Activated T-helper 1 cell treated with Interleukin-2 at 50 U/mL for 16 hours (primary cell): ENCODE results near the gene SRD5A2.
"Not testable (repeated sequence)": the region's sequence is repeated elsewhere in the genome, so short reads cannot be mapped to it uniquely, and the experiment has no call there.

ENCODE experiments used
- DNase-seq: peaks from one replicate; pipeline ENCODE4 v3.0.0-alpha.2; 2020; ENCODE audit warnings: low read depth

Gene SRD5A2

DNA sequence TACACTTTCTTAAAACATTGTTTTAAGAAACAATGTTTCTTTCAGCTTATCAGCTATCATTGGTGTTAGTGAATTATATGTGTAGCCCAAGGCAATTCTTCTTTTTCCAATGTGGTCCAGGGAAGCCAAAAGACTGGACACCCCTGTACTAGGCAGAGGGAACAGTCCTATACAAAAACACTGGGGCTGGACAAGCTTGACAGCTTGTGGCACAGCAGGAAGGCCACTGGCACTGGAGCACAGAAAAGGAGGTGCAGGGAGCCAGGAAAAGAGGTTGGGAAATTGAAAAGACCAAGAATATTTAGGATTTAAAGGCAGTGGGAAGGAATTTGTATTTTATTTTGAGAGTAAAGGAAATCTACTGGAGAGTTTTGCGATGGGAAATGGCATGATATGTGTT, 47.7 kb downstream of the SRD5A2 start:
- DNase-seq = no peak

DNA sequence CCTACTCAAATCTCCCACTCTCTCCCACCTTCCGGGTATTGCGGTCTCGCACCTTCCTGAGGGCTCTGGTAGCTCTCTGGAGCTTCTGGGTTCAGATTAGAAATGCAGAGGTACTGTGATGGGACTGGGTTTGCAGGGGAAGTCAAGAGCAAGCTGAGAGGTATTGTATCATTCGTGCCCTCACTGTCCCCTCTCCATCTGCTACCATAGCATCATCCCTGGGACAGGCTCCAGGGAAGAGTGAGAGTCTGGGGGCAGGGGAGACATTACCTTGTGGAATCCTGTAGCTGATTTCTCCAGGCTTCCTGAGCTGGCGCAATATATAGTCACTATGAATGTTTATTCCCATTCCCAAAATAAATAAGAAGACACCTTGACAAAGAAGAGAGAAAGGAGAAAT, 49.6 kb downstream of the SRD5A2 start:
- DNase-seq = no peak

DNA sequence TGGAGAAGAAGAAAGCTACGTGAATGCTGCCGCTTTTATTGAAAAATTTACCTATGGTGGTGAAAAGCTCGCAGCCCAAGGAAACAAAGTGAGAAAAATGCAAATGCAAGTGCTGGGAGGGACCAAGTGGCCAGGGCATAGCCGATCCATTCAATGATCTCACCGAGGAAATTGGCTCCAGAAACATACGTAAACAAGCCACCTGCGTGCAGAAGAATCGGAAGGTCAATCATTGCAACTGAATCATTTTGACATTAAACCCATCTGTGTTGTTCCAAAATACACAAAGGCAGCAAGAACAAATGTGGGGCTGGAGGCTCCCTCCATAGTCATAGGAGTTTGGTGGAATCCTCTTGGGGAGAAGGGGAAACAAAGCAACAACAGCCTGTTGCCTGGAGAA, 51.5 kb downstream of the SRD5A2 start:
- DNase-seq = no peak

DNA sequence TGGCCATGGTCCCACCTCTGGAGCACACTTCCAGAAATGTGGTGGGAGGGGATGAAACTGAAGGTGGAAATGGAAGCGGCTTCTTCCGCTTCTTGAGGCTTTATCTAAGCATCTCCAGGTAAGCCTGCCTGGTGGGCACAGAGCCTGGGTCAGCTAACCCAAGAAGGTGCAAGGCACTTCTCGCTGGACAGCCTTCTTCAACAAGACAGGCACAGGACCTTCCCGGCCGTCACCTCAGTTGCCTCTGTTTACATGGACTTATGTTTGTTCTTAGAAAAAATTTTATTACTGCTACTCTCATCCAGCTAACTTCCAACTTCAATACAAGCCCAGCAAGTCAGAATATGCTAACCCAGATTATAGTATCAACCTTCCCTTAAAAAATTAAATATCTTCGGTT, 51.9 kb downstream of the SRD5A2 start:
- no peak for DNase-seq

GRCh38 chr2:31526946-31527732, 53.6 kb downstream of the SRD5A2 start:
- no peak for DNase-seq

GRCh38 chr2:31525876-31526275, 54.9 kb downstream of the SRD5A2 start:
- no peak for DNase-seq

- no peak for DNase-seq
Measured at GRCh38 chr2:31524592-31524991, 56.1 kb downstream of the SRD5A2 start.

DNA sequence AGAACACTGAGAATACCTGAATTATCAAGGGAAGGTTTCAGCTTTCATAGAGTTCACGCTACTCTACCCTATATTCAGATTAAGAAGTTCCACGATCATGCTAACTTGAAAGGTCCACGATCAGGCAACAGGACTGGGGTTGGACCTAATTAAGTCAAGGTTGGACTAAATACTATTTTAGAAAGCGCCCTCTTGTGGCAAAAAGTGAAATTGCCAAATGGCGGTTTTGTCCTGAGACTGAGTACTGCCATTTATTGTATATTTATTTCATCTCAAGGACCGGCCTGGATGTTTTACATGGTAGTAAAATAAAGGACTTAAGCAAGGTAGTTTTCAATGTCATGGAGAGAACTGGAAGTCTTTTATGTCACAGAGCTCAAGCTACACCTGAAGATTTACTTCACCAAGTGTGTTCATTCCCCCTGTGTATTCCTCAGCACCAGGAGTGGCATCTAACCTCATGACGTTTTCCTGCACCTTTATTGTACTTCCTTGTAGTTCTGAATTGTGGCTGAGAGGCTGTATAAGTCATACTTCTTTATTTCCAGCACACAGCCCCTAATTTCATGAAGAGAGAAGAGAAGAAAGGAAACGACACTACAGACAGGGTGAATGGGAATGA, 56.8 kb downstream of the SRD5A2 start:
- no peak for DNase-seq

DNA sequence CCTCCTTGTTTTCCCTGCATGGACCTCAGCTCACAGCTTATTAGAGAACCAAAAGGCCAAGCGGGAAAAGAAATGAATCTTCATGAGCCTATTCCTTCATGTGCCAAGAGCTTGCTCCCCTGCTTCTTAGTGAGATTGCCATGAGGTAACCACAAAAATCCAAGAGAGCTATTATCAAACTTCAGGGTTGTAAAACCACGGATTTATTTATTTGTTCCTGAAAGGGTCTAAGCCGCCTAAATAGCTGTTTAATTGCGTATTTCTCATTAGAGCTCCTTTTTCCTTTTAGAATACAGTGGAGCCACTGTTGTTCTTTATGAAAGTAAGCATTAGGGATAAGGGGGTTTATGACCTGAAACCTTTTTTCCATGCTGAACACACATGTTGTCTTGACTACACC, 58.0 kb downstream of the SRD5A2 start:
- DNase-seq = no peak

DNA sequence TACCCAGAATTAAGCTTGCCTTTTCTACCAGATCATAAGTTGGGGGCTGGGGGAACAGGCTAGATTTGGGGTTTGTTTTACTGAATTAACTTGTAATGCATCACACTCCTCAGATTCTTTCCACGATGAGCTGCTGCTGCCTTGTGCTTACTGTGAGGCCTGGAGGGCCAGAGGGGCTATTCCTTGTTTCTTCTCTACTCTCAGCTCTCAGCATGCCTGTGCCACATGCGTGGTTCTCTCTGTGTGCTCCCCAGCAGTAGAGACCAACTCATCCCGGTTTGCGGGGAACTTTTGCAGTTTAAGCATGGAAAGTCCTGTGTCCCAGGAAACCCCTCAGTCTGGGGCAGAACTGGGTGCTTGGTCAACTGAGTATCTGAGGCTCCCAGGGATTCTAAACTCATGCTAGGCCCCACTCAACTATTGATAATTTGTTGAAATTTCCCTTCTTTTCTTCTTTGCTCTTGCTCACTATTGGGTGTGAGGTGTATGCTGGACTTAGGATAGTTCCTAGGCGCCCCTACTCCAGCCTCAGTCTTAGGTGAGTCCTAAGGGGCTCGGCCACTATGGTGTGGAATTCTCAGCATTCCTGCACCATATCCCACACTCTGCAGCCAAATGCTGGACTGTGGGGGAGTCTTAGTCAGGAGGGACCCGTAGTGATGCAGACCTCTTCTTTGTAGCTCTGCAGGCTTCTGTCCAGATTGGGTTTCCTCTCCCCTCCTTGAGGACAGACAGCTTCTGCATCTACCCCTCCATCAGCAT, 63.1 kb downstream of the SRD5A2 start:
- no peak for DNase-seq

- no peak for DNase-seq
Measured at GRCh38 chr2:31515586-31515985, 65.2 kb downstream of the SRD5A2 start.

DNA sequence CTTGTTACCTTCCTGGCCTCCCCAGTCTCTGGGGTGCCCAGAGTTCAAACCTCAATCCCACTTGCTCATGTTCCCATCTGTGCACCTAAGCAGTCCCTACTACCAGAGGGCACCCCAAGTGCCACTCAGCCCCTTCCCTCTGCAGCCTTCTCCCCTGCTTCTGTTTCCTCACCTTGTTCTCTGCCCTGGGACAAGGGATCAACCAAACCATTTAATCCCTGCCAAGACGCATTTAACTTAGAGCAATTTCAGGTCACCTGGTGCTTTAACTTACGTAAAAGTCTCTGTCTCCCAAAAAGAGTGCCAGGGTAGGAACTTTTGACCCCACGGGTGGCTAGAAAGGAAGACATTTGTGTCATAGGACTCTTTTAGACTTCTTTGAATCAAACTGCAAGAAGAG, 67.2 kb downstream of the SRD5A2 start:
- no peak for DNase-seq

DNA sequence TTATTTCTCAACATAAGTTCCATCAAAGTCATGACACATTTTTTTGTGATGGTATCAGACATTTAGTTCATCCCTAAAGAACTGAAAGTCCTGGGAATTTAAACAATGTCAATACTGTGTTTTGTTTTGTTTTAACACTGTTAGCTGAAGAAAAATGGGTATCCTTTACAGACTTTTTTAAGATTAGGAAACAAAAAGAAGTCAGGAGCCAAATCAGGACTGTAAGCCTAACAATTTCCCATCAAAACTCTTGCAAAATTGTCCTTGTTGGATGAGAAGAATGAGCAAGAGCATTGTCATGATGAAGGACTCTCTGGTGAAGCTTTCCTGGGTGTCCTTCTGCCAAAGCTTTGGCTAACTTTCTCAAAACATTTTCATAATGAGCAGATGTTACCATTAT, 69.4 kb downstream of the SRD5A2 start:
- DNase-seq = no peak

- no peak for DNase-seq
Measured at GRCh38 chr2:31505111-31505510, 75.6 kb downstream of the SRD5A2 start.

GRCh38 chr2:31504311-31504710, 76.4 kb downstream of the SRD5A2 start:
- DNase-seq = no peak

DNA sequence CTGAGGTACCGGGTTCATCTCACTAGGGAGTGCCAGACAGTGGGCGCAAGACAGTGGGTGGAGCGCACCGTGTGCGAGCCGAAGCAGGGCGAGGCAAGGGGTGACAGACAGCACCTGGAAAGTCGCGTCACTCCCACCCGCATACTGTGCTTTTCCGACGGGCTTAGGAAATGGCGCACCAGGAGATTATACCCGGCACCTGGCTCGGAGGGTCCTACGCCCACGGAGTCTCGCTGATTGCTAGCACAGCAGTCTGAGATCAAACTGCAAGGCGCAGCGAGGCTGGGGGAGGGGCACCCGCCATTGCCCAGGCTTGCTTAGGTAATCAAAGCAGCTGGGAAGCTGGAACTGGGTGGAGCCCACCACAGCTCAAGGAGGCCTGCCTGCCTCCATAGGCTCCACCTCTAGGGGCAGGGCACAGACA, 84.3 kb downstream of the SRD5A2 start:
- not testable (repeated sequence) for DNase-seq

- not testable (repeated sequence) for DNase-seq
Measured at GRCh38 chr2:31489339-31489738, 91.4 kb downstream of the SRD5A2 start.

DNA sequence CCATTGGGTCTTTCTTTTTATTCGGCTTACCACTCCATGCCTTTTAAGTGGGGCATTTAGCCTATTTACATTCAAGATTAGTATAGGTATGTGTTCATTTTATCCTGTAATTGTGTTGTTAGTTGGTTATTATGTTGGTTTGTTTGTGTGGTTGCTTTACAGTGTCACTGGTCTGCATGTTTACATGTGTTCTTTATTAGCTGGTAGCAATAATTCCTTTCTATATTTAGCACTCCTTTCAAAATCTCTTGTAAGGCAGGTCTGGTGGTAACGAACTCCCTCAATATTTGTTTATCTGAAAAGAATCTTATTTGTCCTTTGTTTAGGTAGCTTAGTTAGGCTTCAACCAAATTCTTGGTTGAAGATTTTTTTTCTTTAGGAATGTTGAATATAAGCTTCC, 97.5 kb downstream of the SRD5A2 start:
- no peak for DNase-seq

DNA sequence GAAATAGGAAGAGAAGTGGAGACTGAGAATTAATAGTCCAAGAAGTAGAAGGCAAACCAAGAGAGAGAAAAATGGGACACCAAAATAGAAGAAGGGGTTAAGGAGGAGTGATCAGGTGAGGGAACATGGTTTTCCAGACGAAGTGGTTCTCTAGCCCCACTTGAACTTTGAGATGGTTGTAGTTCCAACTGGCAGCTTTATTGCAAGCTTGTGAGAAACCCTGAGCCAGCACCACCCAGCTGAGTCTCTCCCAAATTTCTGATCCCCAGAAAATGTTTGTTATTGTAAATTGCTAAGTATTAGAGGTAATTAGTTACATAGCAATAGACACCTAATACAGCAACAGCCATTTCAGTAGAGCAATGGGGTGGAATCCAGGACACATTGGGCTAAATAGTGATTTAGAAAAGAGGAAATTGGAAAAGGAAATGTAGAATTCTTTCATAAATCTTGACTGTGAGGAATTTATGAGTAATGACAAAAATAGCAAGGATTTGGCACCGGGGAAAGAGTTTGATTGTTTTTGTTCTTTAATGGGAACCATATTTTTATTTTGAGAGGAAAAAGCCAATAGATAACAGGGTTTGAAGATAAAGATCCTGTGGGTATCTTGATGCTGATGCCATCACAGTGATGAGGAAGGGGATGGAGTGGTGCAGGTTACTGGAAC, 104.1 kb downstream of the SRD5A2 start:
- DNase-seq = no peak

DNA sequence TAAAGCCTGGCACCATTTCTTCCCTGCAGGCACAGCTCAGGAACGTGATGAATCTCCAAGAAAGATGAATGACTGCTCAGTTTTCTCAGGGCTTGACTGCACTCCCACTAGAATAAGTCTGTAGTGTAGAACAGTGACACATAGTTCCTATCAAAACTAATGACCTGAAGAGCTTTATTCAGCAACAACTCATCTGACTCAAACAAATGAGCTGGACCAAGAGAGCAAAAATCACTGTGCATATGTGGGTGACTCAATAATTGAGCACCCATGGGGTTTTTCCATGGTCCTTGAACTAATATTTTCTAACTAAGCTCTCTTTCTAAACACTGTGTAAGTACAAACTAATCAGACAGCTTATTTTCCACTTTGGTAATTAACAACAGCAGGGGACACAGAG, 105.0 kb downstream of the SRD5A2 start:
- no peak for DNase-seq

DNA sequence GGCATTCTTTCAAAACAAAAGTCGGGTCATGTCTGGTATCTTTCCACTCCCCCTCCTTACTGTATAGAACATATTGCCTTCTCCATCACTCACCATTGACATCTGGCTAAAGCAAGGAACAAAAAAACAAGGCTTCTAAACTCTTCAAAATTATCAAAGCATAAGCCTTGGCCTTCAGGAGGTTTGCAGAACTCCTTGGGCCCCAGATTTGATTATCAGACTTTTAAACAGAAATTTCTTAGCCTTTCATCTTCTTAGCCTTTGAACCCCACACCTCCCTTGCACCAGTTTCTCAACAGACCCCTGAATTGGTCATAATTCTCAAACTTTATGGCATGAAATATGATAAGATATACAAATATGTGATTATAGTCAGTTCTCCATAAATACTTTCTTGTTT, 106.4 kb downstream of the SRD5A2 start:
- DNase-seq = no peak
